SK-N-DZ (cell line): Measurements from ENCODE around the gene RAB27B.
"Not testable (repeated sequence)": the region's sequence is repeated elsewhere in the genome, so short reads cannot be mapped to it uniquely, and the experiment has no call there.

Experiments used
- DNase-seq: peaks from one replicate; pipeline ENCODE4 v3.0.0-alpha.2; 2015; ENCODE audit warnings: low spot score

The RAB27B gene

DNA sequence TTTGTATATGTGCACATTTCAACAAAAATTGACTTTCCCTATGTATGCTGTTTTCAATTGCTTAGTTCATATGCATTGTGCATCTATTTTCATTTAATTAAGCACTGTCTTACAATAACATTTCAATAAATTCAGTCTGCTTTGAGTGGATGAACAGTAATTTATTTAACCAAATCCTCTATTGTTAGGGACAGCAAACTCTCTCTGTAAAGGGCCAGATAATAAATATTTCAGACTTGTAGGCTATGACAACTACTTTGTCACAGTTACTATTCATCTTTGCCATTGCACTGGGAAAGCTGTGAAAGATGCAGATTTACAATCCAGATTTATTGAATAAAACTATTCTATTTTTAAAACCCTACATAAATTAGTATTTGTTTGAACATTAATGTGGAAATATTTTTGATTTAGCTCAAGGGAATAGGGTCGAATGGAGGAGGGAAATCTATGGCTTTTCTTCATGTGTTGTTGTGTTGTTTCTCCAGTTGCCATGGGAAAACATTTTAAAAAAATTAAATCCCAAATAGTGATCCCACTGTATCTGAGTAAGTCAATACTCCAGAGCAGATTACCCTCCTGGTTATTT, 14.2 kb upstream of the RAB27B start:
- DNase-seq, result no peak

GRCh38 chr18:54815086-54815485, 13.2 kb upstream of the RAB27B start:
- no peak for DNase-seq

GRCh38 chr18:54820785-54821275, 7.4 kb upstream of the RAB27B start:
- not testable (repeated sequence) for DNase-seq

DNA sequence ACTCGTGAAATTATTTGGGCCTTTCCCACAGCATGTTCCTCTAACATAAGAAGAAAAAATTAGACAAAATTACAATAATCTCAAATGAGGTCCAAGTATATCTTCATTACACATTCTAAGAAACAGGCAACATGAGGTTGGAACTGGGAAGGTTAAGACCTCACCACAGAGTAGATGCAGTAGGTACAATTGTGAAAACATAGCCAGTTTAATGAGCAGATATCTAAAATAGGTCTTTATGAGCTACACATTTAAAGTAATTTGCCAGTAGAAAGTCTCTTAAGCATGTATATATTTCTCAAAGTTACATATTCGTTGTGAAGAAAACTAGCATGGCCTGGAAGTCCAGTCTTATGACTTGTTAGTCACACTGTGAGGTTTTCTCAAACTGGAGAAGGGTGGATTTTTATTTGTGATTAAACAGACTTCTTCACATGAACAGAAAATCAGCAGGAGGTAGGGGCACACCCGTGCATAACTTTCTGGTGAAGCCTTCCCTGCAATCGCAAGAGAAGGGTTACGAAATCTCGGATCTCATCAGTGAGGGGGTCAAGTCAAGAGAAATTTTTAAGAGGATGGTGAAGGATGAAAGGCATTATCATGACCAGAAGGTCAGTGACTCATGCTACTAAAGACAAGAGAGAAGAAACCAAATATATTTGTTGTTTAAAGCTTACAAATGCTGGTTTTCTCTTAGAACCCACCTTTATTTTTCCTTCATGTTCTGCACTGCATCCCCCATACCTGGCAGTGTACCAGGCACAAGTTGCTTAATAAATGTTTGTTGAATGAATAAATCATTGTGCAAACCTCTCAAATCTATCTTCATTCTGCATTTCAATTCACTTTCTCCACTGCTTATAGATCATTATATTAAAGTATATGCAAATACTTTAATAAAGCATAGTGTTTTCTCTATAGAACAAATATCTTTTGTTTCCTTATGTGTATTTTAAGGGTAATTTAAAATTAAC, 5.1 kb upstream of the RAB27B start:
- DNase-seq, result no peak

DNA sequence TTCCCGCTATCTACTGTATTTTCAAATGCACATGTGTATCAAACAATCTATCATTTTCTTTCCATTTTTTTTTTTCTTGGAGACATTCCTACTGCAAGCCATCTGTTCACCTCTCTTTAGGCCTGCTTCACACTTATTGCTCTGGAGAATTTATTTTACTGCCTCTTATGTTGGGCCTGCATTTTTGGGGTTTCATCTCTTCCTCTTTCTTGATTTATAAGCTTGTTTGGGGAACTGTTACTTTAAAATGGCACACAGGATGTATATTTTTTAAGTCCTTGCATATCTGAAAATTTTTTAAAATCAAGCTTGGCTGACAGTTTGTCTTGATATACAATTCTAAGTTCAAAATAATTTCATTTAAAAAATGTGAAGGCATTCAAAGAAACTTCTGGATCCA, 3.5 kb upstream of the RAB27B start:
- DNase-seq, result no peak

GRCh38 chr18:54825601-54826344, 2.5 kb upstream of the RAB27B start:
- peak; percentile 91 for DNase-seq

DNA sequence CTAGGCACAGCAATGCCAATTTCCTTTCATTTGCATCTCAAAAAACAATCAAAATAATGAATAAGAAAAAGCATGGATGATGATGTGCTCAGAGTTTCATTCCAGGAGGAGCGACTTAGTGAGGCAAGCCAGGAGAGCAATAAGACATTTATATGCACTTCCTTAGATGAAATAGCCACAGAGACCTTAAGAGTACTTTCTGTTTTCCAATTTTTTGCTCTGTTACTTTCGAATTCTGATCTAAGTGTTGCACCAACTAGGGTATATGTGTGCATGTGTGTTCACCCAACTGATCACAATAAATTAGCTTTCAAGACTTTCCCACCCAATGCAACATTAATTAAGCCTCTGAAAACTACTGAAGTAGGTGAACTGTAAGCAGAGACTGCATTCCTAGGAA, 709 bp downstream of the RAB27B start:
- no peak for DNase-seq

GRCh38 chr18:54829856-54830255, 1.6 kb downstream of the RAB27B start:
- DNase-seq, result no peak

- DNase-seq, result no peak
Measured at GRCh38 chr18:54830260-54830659, 2.0 kb downstream of the RAB27B start.

- no peak for DNase-seq
Measured at GRCh38 chr18:54830866-54831265, 2.6 kb downstream of the RAB27B start.

DNA sequence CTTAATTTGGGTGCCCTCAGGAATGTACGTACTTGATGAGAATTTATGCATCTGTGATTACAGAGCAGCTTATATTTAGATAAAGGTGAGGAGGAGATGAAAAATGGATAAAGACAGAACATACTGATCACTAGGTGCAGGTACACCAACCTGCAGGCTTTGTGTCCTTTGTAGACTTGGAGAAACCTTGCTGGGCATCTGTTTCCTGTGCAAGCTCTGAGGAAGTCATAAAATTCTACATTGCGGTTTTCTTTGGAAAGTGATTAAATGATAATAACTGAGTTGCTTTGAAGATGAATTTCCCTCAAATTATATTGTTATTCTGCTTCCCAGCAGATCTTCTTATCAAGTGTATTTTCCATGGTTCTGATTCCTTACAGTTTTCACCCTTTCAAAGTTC, 7.7 kb downstream of the RAB27B start:
- DNase-seq, result no peak

GRCh38 chr18:54843314-54843713, 15.0 kb downstream of the RAB27B start:
- no peak for DNase-seq

DNA sequence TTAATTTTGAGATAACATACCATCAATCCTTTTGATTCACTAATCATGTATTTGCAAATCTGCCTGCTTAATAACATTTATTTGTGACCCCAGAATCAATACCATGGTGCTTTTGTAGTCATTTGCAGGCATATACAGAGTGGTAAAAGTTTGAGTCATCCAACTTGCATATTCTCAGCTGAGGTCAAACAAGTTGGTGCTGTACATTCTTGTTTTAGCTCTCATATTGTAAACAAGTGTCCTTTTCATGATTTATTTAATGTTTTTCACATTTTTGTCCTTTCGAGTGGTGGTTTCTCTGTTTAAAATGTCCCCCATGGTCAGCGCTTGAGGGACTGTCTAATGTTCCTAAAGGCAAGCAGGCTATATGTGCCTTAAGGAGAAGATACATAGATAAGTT, 17.5 kb downstream of the RAB27B start:
- DNase-seq, result no peak

GRCh38 chr18:54848121-54848520, 19.8 kb downstream of the RAB27B start:
- no peak for DNase-seq

DNA sequence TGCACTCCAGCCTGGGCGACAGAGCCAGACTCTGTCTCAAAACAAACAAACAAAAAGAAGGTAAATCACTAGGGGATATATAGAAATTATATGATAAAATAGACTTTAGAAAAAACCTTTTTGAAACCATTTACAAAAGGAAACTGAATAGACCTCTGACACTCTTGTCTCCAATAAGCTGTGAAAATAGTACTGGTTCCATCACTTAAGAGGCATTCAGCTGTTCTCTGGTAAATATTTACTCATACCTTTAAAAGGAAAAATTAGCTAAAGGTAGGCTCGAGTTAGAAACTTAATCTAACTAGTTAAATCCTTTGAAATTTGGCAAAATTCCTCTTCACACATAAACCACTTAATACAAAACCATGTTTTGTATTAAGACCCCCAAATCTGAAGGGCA, 21.4 kb downstream of the RAB27B start:
- no peak for DNase-seq

DNA sequence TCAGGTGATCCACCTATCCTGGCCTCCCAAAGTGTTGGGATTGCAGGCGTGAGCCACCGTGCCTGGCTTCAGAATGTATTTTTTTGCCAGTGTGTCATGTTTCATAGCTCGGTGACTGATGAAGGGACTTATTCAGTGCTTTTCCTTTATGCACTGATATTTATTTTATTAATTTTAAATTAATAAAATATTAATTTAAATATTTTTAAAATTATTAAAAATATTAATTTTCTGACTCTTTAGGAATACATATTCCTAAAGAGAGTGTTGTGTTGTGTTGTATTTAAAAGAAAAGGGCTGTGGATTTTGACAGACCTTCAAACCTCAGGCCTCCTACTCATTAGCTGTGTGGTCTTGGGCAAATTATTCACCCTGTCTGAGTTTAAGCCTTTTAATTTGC, 22.3 kb downstream of the RAB27B start:
- DNase-seq, result no peak

DNA sequence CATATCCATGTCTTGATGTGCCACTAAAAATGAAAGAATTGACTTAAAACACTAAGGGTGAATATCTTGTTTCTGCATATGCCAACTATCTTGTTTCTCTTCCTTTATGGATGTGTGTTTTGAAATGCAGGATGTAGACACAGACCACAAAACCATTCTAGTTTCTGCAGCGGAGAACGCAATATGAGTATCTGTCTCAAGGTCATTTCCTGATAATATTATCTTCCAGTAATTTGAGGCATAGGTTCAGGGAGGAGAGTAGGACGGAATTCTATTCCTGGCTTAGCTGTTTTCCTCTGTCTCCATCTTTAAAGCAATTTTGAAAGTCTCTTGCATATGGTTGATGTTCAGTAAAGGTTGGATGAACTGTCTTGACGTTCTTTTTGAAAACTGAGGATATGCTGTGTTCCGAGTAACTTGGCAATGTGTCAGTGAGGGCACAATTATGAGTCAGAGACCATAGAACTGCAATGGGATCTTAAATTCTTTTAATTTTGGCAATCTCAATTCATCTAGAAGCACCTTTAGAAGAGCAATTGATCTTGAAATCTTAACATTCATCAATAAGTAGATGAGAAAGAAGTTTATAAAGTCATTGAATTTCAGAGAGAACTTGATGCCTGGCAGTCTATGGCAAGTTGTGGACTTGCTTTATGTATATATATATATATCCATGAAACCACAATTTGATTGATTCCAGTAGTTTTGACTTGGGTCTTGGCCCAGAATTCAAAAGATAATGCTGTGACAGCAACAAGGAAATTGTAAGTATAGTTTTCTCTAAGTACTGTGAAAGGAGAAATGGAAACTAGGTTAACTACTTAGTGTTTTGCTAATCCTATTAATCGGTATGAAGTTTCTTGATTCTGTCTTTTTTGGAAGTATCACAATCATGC, 24.8 kb downstream of the RAB27B start:
- DNase-seq, result no peak

- not testable (repeated sequence) for DNase-seq
Measured at GRCh38 chr18:54855050-54855449, 26.8 kb downstream of the RAB27B start.

GRCh38 chr18:54856105-54856646, 27.9 kb downstream of the RAB27B start:
- no peak for DNase-seq

GRCh38 chr18:54857499-54857898, 29.2 kb downstream of the RAB27B start:
- no peak for DNase-seq
